Activated CD4-positive, alpha-beta T cell treated with anti-CD3 and anti-CD28 coated beads for 36 hours (primary cell): ENCODE measurements around the gene DLX5. TPM values are rescaled to one million over a fixed set of nuclear protein-coding genes. Genes with fewer than 3 reads are reported as not detected.

ENCODE experiments used
- ATAC-seq: fragments of 200-7000 bp; cut with Tn5 transposase; one replicate; pipeline ENCODE4 v1.10.0; 2021; ENCODE audit warnings: mild to moderate bottlenecking, moderate library complexity
- CTCF ChIA-PET: fragments of 350-600 bp; sonication (Branson Sonifier 250); formaldehyde crosslinking; loops from one replicate; lab custom pipeline; 2021; ENCODE audit warnings: antibody characterized with exemption; lab: Charles Lee
- POLR2A ChIA-PET: fragments of 350-600 bp; sonication (Branson Sonifier 250); formaldehyde crosslinking; loops from one replicate; lab custom pipeline; 2021; ENCODE audit warnings: antibody characterized with exemption, inconsistent platforms; lab: Charles Lee
- DNase-seq: peaks from one replicate; pipeline ENCODE4 v3.0.0-alpha.2; 2020
- H3K27ac Mint-ChIP-seq: one replicate; pipeline ENCODE4 v1.8.0; 2021; ENCODE audit warnings: mixed read lengths
- H3K27me3 Mint-ChIP-seq: one replicate; pipeline ENCODE4 v1.8.0; 2021; ENCODE audit warnings: mixed read lengths
- H3K36me3 Mint-ChIP-seq: one replicate; pipeline ENCODE4 v1.8.0; 2021; ENCODE audit warnings: low read depth, mixed read lengths
- H3K4me1 Mint-ChIP-seq: one replicate; pipeline ENCODE4 v1.8.0; 2021; ENCODE audit warnings: mixed read lengths
- H3K4me3 Mint-ChIP-seq: one replicate; pipeline ENCODE4 v1.8.0; 2021; ENCODE audit warnings: mild to moderate bottlenecking, moderate library complexity, mixed read lengths
- H3K9me3 Mint-ChIP-seq: one replicate; pipeline ENCODE4 v1.8.0; 2021; ENCODE audit warnings: low read depth, mixed read lengths
- intact Hi-C, 2 experiments: fragments of 100-400 bp; cut with DNase I in 1 of 2; cut with micrococcal nuclease in 1 of 2; formaldehyde crosslinking; loops; one replicate each; pipeline versions ENCODE4 v1.14.2 to v1.15.1; 2022 to 2024; cut with DNase I, micrococcal nuclease
- total RNA-seq, 2 experiments: library from RNA; stranded (reverse); gene quantifications; one replicate each; pipeline ENCODE4 v1.2.3, GENCODE V29; 2021

The DLX5 gene
- total RNA-seq, 2 experiments from 2014 or later: not detected

DNA sequence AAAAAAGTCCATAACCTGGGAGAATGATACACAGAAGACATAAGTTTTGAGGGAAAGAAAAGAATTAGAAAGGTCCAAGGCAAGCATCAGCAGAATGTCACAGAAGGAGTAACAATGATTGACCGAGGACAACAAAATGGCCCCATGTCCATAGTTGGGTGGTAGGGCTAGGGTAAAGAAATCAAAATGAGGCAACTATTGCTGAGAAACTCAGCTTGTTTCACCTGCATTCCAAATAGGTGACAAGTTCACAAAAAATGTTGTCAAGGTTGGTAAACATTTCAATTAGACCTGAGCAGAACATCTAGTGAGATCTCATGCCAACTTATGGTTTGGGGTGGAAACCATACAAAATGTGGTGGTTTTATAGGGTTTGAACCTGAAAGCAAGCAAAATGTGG is 42.0 kb downstream of the DLX5 start:
- Mint-ChIP-seq H3K4me3 (no peak overlapping the region), H3K36me3 (no peaks in the 10 kb centered on the region), H3K9me3 (no peaks in the 10 kb centered on the region), H3K4me1 (no peaks in the 10 kb centered on the region), H3K27ac (no peak overlapping the region), H3K27me3 (peaks cover 37% of the 10 kb centered on the region)
- ATAC-seq (no peak), DNase-seq (no peak)
- POLR2A ChIA-PET: no interaction called here
- intact Hi-C loops: no loop called here
- CTCF ChIA-PET: no interaction called here

DNA sequence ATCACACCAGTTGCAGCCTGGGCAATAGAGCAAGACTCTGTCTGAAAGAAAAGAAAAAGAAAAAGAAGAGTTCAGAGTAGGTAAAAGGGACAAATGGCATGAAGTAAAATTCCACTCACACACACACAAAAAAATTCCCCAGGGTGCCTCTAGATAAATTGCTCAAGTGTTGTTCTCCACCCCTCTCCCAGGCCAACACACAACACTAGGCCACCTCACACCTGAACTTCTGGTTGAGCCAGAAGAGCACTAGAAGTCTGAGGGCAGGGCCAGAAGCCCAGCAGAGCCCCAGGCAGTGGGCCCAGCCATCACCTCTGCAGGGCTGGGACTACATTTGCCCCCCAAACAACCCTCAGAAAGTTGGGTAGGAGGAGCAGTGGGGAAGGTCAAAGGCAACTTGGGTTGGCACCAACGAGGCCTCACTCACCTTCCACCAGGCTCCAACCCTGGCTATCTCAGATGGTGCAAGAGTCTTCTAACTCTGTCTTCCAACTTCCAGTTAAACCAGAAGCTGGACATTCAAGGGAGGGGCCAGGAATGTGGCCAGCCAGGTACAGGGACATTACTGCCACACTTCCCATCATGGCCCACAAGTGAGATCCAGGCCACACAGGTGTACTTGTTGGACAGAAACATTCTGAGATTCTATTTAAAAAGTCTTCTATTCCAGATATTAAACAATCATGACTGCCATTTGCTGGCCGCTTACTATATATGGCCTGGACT is 44.9 kb downstream of the DLX5 start:
- H3K27me3 Mint-ChIP-seq: peaks cover 39% of the 10 kb centered on the region
- intact Hi-C loops: no loop called here
- no peak overlapping the region for H3K4me3 Mint-ChIP-seq
- DNase-seq: no peak
- no peak overlapping the region for H3K27ac Mint-ChIP-seq
- ATAC-seq: no peak
- POLR2A ChIA-PET: no interaction called here
- no peaks in the 10 kb centered on the region for H3K9me3 Mint-ChIP-seq
- CTCF ChIA-PET: no interaction called here
- no peaks in the 10 kb centered on the region for H3K36me3 Mint-ChIP-seq
- no peaks in the 10 kb centered on the region for H3K4me1 Mint-ChIP-seq

DNA sequence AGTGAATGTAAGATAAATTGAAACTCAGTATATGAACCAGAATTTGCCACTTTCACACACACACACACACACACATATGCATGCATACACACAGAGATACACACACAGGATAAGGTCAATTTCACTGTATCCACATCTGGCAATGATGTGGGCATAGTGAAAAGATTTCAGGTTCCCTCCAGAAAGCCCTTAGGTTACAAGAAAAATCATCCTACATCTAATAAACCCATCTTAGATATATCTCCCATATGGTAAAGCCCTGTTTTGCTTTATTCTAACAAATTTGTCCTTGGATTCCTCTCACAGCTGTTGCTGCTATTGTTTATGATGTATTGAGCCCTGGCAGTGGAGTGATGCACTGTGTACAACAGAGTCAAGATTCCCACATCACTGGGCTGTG is 47.2 kb downstream of the DLX5 start:
- ATAC-seq: no peak
- Mint-ChIP-seq H3K9me3 (no peaks in the 10 kb centered on the region), H3K36me3 (no peaks in the 10 kb centered on the region), H3K4me3 (no peak overlapping the region), H3K27me3 (peaks cover 30% of the 10 kb centered on the region), H3K27ac (no peak overlapping the region), H3K4me1 (no peaks in the 10 kb centered on the region)
- ChIA-PET POLR2A (no interaction called here), CTCF (no interaction called here)
- intact Hi-C loops: no loop called here
- DNase-seq: no peak

DNA sequence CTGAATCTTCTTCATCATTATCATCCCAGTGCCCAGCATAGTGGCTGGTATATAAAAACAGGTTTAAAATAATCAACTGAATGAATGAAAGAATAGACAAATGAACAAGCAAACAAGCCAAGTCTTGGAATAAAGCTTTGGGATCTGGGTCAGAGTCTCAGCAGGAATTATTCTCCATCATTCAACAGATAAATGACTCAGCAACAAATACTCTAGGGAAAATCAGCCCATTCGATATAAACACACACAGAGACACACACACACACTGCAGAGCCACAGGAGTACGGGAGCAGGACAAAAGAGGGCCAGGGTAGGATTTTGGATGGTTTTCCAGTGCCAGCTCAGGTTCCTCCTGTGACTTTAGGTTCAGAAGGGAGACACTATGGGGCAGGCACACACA is 48.5 kb downstream of the DLX5 start:
- Mint-ChIP-seq H3K9me3 (no peaks in the 10 kb centered on the region), H3K36me3 (no peaks in the 10 kb centered on the region), H3K4me3 (no peak overlapping the region), H3K27me3 (peaks cover 32% of the 10 kb centered on the region), H3K4me1 (no peaks in the 10 kb centered on the region), H3K27ac (no peak overlapping the region)
- DNase-seq: no peak
- no peak for ATAC-seq
- intact Hi-C loops: no loop called here
- POLR2A ChIA-PET: no interaction called here
- CTCF ChIA-PET: interaction anchor here (1.1 kb wide), 1 partner anchor 52 kb away, joined by 3 read pairs; no protein-coding TSS in a partner anchor

DNA sequence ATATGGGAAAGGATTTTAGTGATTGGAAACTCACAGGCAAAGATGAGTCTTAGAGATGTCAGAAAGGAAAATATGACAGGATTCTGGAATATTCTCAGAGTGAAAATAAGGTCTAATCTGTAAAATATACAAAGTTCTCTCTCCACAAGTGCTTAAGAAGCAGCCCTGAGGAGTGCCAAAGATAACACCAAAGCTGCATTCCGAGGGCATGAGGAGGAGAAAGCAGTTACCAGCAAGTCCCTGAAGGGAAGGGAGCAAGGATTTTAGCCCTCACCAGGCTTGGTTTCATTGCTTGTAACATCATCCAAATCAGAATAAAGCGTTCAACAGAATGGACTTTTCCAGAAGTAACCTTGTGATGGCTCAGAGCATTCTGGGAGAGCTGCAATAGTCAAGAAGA is 50.6 kb downstream of the DLX5 start:
- CTCF ChIA-PET: no interaction called here
- H3K27ac Mint-ChIP-seq: no peak overlapping the region
- peaks cover 36% of the 10 kb centered on the region for H3K27me3 Mint-ChIP-seq
- no peaks in the 10 kb centered on the region for H3K4me1 Mint-ChIP-seq
- no peak overlapping the region for H3K4me3 Mint-ChIP-seq
- POLR2A ChIA-PET: no interaction called here
- ATAC-seq: no peak
- DNase-seq: no peak
- intact Hi-C loops: no loop called here
- no peaks in the 10 kb centered on the region for H3K36me3 Mint-ChIP-seq
- H3K9me3 Mint-ChIP-seq: no peaks in the 10 kb centered on the region

DNA sequence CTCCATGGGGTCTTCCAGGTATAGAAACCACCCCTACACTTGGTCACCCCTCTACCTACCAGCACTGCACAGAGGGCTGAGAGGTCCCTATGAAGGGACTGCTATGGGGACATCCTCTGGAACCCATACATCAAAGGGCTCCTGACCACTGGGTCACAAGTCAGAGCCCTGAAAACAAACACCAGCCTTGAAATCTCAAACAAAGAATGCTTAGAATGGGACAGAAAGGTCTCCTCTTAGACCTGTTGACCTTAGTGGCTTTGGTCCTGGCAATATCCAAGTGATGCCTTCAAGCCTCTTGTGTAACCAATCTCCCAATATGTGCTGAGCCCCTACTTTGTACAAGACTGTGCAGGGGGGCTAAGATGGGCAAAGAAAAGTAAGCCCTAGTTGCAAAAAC is 53.9 kb downstream of the DLX5 start:
- Mint-ChIP-seq H3K27me3 (peaks cover 43% of the 10 kb centered on the region), H3K9me3 (no peaks in the 10 kb centered on the region), H3K27ac (no peak overlapping the region), H3K4me1 (no peaks in the 10 kb centered on the region), H3K36me3 (no peaks in the 10 kb centered on the region), H3K4me3 (no peak overlapping the region)
- ChIA-PET POLR2A (no interaction called here), CTCF (no interaction called here)
- DNase-seq: no peak
- intact Hi-C loops: no loop called here
- no peak for ATAC-seq

Other genes with a start within 250 kb of the DLX5 start
- not detected for gene DLX6, start 19.3 kb downstream of the DLX5 start, total RNA-seq
- 10 to 100 TPM; 30.2 to 44.3 TPM for gene SDHAF3, start 92.9 kb upstream of the DLX5 start, total RNA-seq